Endothelial cell of umbilical vein (primary cell): ENCODE results near the gene HSBP1. TPM values are rescaled to one million over a fixed set of nuclear protein-coding genes. Genes with fewer than 3 reads are reported as not detected.

Source experiments
- BruUV-seq: library from RNA; stranded (reverse); fragments of 400-500 nt; replicated peaks from 2 replicates; lab custom pipeline; 2021; lab: Mats Ljungman, UMichigan
- CTCF ChIA-PET: fragments of 300-600, 350-600 bp; sonication (Branson Sonifier 250); formaldehyde crosslinking; loops from one replicate; lab custom pipeline; 2021; ENCODE audit warnings: antibody characterized with exemption, inconsistent platforms; lab: Charles Lee
- POLR2A ChIA-PET: fragments of 300-600, 350-600 bp; sonication (Branson Sonifier 250); formaldehyde crosslinking; loops from one replicate; lab custom pipeline; 2021; ENCODE audit warnings: antibody characterized with exemption, inconsistent platforms; lab: Charles Lee
- DNase-seq: peaks from one replicate; pipeline ENCODE4 v3.0.0-alpha.2; 2011; ENCODE audit warnings: low read depth, low spot score
- FAIRE-seq: peaks from 2 replicates; lab custom pipeline; 2011; peaks lifted over from hg19 to GRCh38; lab: Jason Lieb, UNC
- H2AFZ ChIP-seq: 2 replicates; pipeline ENCODE4 v1.6.0; 2012; ENCODE audit warnings: low read depth, low read length, control low read depth, inconsistent platforms
- H3K27ac ChIP-seq: 2 replicates; pipeline ENCODE4 v1.5.1; 2011; ENCODE audit warnings: low read depth, mild to moderate bottlenecking, control low read depth, low read length, moderate library complexity; ENCODE audit not compliant: insufficient read depth
- H3K27me3 ChIP-seq, 2 experiments: 2 replicates each; pipeline versions ENCODE4 v1.6.0 to v1.6.1; 2011; ENCODE audit warnings: low read length in 2 of 2, mixed read lengths in 1 of 2; ENCODE audit not compliant: control insufficient read depth in 2 of 2, insufficient read depth in 2 of 2
- H3K36me3 ChIP-seq, 2 experiments: 2 replicates in 1 of 2; 3 replicates in 1 of 2; pipeline ENCODE4 v1.5.1; 2011; ENCODE audit warnings: low read length in 2 of 2, mild to moderate bottlenecking in 1 of 2, moderate library complexity in 1 of 2; ENCODE audit not compliant: control insufficient read depth in 2 of 2, insufficient read depth in 2 of 2; ENCODE audit errors: extremely low read depth in 1 of 2
- H3K4me1 ChIP-seq: 3 replicates; pipeline ENCODE4 v1.5.1; 2011; ENCODE audit warnings: mild to moderate bottlenecking, low read length; ENCODE audit not compliant: control insufficient read depth, insufficient read depth; ENCODE audit errors: extremely low read depth
- H3K4me2 ChIP-seq: 2 replicates; pipeline ENCODE4 v1.6.1; 2011; ENCODE audit warnings: low read length, control low read depth, mixed read lengths; ENCODE audit not compliant: insufficient read depth
- H3K4me3 ChIP-seq, 3 experiments: fragments of 200-600 bp in 1 of 3; sonication (generic), shearing (Covaris generic) in 1 of 3; replicated peaks in 1 of 3; 2 replicates each; pipeline ENCODE4 v1.5.1; 2011 to 2016; ENCODE audit warnings: control low read depth in 3 of 3, low read length in 3 of 3, mild to moderate bottlenecking in 2 of 3, inconsistent platforms in 1 of 3, low read depth in 1 of 3, moderate library complexity in 1 of 3; ENCODE audit not compliant: insufficient read depth in 1 of 3
- H3K79me2 ChIP-seq: 2 replicates; pipeline ENCODE4 v1.6.0; 2012; ENCODE audit warnings: low read length, inconsistent platforms; ENCODE audit not compliant: control insufficient read depth, insufficient read depth
- H3K9ac ChIP-seq: replicated peaks from 2 replicates; pipeline ENCODE3; 2011; ENCODE audit warnings: low read length, control low read depth; ENCODE audit not compliant: insufficient read depth; ENCODE audit errors: extremely low read depth
- H3K9me1 ChIP-seq: replicated peaks from 3 replicates; pipeline ENCODE4 v1.6.0; 2011; ENCODE audit warnings: mild to moderate bottlenecking, low read length; ENCODE audit not compliant: control insufficient read depth, insufficient read depth; ENCODE audit errors: extremely low read depth
- H3K9me3 ChIP-seq: replicated peaks from 2 replicates; pipeline ENCODE4 v1.5.1; 2012; ENCODE audit warnings: low read length, inconsistent platforms; ENCODE audit not compliant: control insufficient read depth, insufficient read depth
- H4K20me1 ChIP-seq: replicated peaks from 2 replicates; pipeline ENCODE3; 2011; ENCODE audit warnings: mild to moderate bottlenecking, low read length; ENCODE audit not compliant: control insufficient read depth, insufficient read depth; ENCODE audit errors: extremely low read depth
- CTCF ChIP-seq, 2 donors: IDR thresholded peaks; 1 replicate in 1 of 2; 2 replicates in 1 of 2; pipeline ENCODE4 v1.5.1; 2011; ENCODE audit warnings: low read length in 2 of 2, mild to moderate bottlenecking in 2 of 2, moderate library complexity in 2 of 2, control low read depth in 1 of 2, inconsistent platforms in 1 of 2, low read depth in 1 of 2; ENCODE audit not compliant: insufficient read depth in 1 of 2; ENCODE audit errors: extremely low read depth in 1 of 2
- EZH2 ChIP-seq: IDR thresholded peaks from 2 replicates; pipeline ENCODE4 v1.6.1; 2012; ENCODE audit warnings: borderline replicate concordance, low read depth, mild to moderate bottlenecking, moderate library complexity, low read length, inconsistent platforms; ENCODE audit not compliant: severe bottlenecking
- GATA2 ChIP-seq: IDR thresholded peaks from 2 replicates; pipeline ENCODE4 v1.7.0; 2011; ENCODE audit warnings: low read depth, mild to moderate bottlenecking, moderate library complexity, mixed read lengths, low read length; ENCODE audit not compliant: insufficient read length, insufficient read depth
- JUN ChIP-seq: IDR thresholded peaks from 2 replicates; pipeline ENCODE4 v1.6.1; 2011; ENCODE audit warnings: borderline replicate concordance, low read depth; ENCODE audit not compliant: insufficient read length, insufficient read depth
- MYC ChIP-seq: IDR thresholded peaks from one replicate; pipeline ENCODE4 v1.6.1; 2011; ENCODE audit warnings: mild to moderate bottlenecking, low read depth, low read length
- POLR2A ChIP-seq: IDR thresholded peaks from 2 replicates; pipeline ENCODE4 v1.6.1; 2012; ENCODE audit warnings: low read depth, mild to moderate bottlenecking, control low read depth, low read length
- POLR2AphosphoS5 ChIP-seq: IDR thresholded peaks from 2 replicates; pipeline ENCODE4 v1.6.1; 2012; ENCODE audit warnings: low read depth, mild to moderate bottlenecking, control low read depth, low read length, moderate library complexity; ENCODE audit not compliant: insufficient read depth
- dilution Hi-C: fragments of 300-500 bp; cut with MboI; formaldehyde crosslinking; loops from one replicate; pipeline ENCODE4 v1.15.0; 2019; ENCODE audit warnings: low sequenced_read_pairs; ENCODE audit not compliant: extremely low pct_ligation_motif_present
- intact Hi-C: fragments of 100-400 bp; cut with micrococcal nuclease; formaldehyde crosslinking; loops from one replicate; pipeline ENCODE4 v1.10.0; 2022
- polyA plus RNA-seq, 4 experiments: library from polyadenylated mRNA; depleted of rRNA in 3 of 4; stranded (reverse) in 3 of 4; unstranded in 1 of 4; fragments of >200 nt; gene quantifications; 2 replicates each; pipeline versions ENCODE4 v1.2.1 to v1.2.3, GENCODE V29; 2011 to 2012; ENCODE audit warnings: missing spikeins in 1 of 4
- total RNA-seq: library from RNA; stranded (reverse); gene quantifications from 2 replicates; pipeline ENCODE4 v1.2.3, GENCODE V29; 2021

Gene HSBP1
- total and polyA plus RNA-seq, 2 donors (not counting 3 experiments of a cell fraction or from before 2014, with no cell fraction given), result 40.8 to 136 TPM

GRCh38 chr16:83856792-83857191 is 49.0 kb downstream of the HSBP1 start:
- Histone ChIP-seq H4K20me1 (no peaks in the 10 kb centered on the region), H3K4me3 (no peak overlapping the region), H3K9ac (no peak overlapping the region), H3K79me2 (no peaks in the 10 kb centered on the region), H2AFZ (no peak overlapping the region), H3K36me3 (no peaks in the 10 kb centered on the region), H3K9me3 (no peaks in the 10 kb centered on the region), H3K27me3 (peaks cover 1 to 4% of the 10 kb centered on the region in 2 experiments), H3K27ac (no peak overlapping the region), H3K4me1 (no peaks in the 10 kb centered on the region), H3K4me2 (no peak overlapping the region), H3K9me1 (no peaks in the 10 kb centered on the region)
- no peak for DNase-seq
- BruUV-seq, result no TSS peak
- TF ChIP-seq MYC, result no peak
- TF ChIP-seq EZH2, result no peak
- TF ChIP-seq JUN, result no peak
- no peak for TF ChIP-seq GATA2
- TF ChIP-seq POLR2AphosphoS5, result no peak
- no peak for TF ChIP-seq POLR2A
- TF ChIP-seq CTCF (IDR thresholded peaks at IDR 0.05; ENCODE audit: extremely low read depth in 1 of 2, insufficient read depth in 1 of 2, low read depth in 1 of 2, low read length in 2 of 2), result no peak
- intact Hi-C loops (no loop called here), dilution Hi-C loops (no loop called here)
- ChIA-PET POLR2A (no interaction called here), CTCF (no interaction called here)
- FAIRE-seq, result no peak
